Progenitor cell of endocrine pancreas (in vitro differentiated cells): ENCODE results near the gene ITM2A. TPM values are rescaled to one million over a fixed set of nuclear protein-coding genes. Genes with fewer than 3 reads are reported as not detected.
A peak's percentile ranks its signal among the peaks of the same experiment; 100 is the strongest.

ENCODE experiments used
- DNase-seq: peaks from one replicate; pipeline ENCODE4 v3.0.0; 2021; ENCODE audit warnings: low spot score; ENCODE audit not compliant: unreplicated experiment
- H3K27ac Mint-ChIP-seq: 2 replicates; pipeline ENCODE4 v1.8.0; 2021; ENCODE audit warnings: mild to moderate bottlenecking, moderate library complexity, mixed read lengths
- H3K27me3 Mint-ChIP-seq: 2 replicates; pipeline ENCODE4 v1.8.0; 2021; ENCODE audit warnings: mixed read lengths
- H3K36me3 Mint-ChIP-seq: 2 replicates; pipeline ENCODE4 v1.8.0; 2022; ENCODE audit warnings: mixed read lengths; ENCODE audit not compliant: insufficient read depth
- H3K4me1 Mint-ChIP-seq: 2 replicates; pipeline ENCODE4 v1.8.0; 2021; ENCODE audit warnings: low read depth, mixed read lengths
- H3K4me3 Mint-ChIP-seq: 2 replicates; pipeline ENCODE4 v1.8.0; 2021; ENCODE audit warnings: low read depth, mild to moderate bottlenecking, moderate library complexity, mixed read lengths
- H3K9me3 Mint-ChIP-seq: 2 replicates; pipeline ENCODE4 v1.8.0; 2021; ENCODE audit warnings: low read depth, mixed read lengths
- CTCF ChIP-seq: fragments of 200-600 bp; sonication (generic); IDR thresholded peaks from one replicate; pipeline ENCODE4 v1.5.0; 2021; ENCODE audit warnings: antibody characterized with exemption, mild to moderate bottlenecking; ENCODE audit not compliant: unreplicated experiment
- long read RNA-seq: library from polyadenylated mRNA; unstranded; transcript quantifications from one replicate; pipeline ENCODE4 v2.0.0, GENCODE V29; 2020
- total RNA-seq: library from RNA; stranded (reverse); gene quantifications from 2 replicates; pipeline ENCODE4 v1.2.1, GENCODE V29; 2021

The ITM2A gene
- total RNA-seq, result 1.5 and 3.8 TPM in 2 replicates
- long read RNA-seq, transcript ITM2A-201 (6 exons, 1,641 nt), result major isoform, 9 of 10 reads
- long read RNA-seq, partial matches to known transcripts, result 0 of 10 reads
- long read RNA-seq, other reads (novel, unspliced or antisense), result 0 of 10 reads

- H3K27me3 Mint-ChIP-seq, result peaks cover 13% of the 10 kb centered on the region
- peak; percentile 22 for TF ChIP-seq CTCF
Measured at GRCh38 chrX:79366873-79367749, at the start of gene ITM2A. Gene ITM2A, minus strand, starts transcription at chrX:79367334. Its CDS starts 119 bp downstream, at chrX:79367215.

GRCh38 chrX:79415056-79415455 is 47.9 kb upstream of the ITM2A start:
- Mint-ChIP-seq H3K36me3 (no peaks in the 10 kb centered on the region), H3K27me3 (no peaks in the 10 kb centered on the region), H3K4me3 (no peak overlapping the region), H3K9me3 (no peaks in the 10 kb centered on the region), H3K4me1 (no peaks in the 10 kb centered on the region), H3K27ac (no peak overlapping the region)
- no peak for DNase-seq
- no peak for TF ChIP-seq CTCF

More at GRCh38 chrX:79366873-79367749, at the start of gene ITM2A:
- H3K4me3 Mint-ChIP-seq, result peak within 1 kb of the TSS; percentile 76
- DNase-seq, result no peak
- no peaks in the 10 kb centered on the region for H3K36me3 Mint-ChIP-seq
- H3K27ac Mint-ChIP-seq, result peak within 1 kb of the TSS; percentile 69
- H3K9me3 Mint-ChIP-seq, result peaks cover 8% of the 10 kb centered on the region
- H3K4me1 Mint-ChIP-seq, result peaks cover 8% of the 10 kb centered on the region

GRCh38 chrX:79413963-79414362 is 46.8 kb upstream of the ITM2A start:
- Mint-ChIP-seq H3K9me3 (no peaks in the 10 kb centered on the region), H3K27me3 (no peaks in the 10 kb centered on the region), H3K4me3 (no peak overlapping the region), H3K36me3 (no peaks in the 10 kb centered on the region), H3K4me1 (no peaks in the 10 kb centered on the region), H3K27ac (no peak overlapping the region)
- DNase-seq, result no peak
- no peak for TF ChIP-seq CTCF

- Mint-ChIP-seq H3K4me1 (no peaks in the 10 kb centered on the region), H3K27me3 (no peaks in the 10 kb centered on the region), H3K9me3 (peaks cover 4% of the 10 kb centered on the region), H3K36me3 (no peaks in the 10 kb centered on the region), H3K4me3 (no peak overlapping the region), H3K27ac (no peak overlapping the region)
- no peak for DNase-seq
- TF ChIP-seq CTCF, result peak; percentile 56
Measured at GRCh38 chrX:79412972-79413371, 45.8 kb upstream of the ITM2A start.

GRCh38 chrX:79412166-79412565 is 45.0 kb upstream of the ITM2A start:
- no peak overlapping the region for H3K27ac Mint-ChIP-seq
- no peak for DNase-seq
- no peaks in the 10 kb centered on the region for H3K4me1 Mint-ChIP-seq
- H3K27me3 Mint-ChIP-seq, result no peaks in the 10 kb centered on the region
- H3K4me3 Mint-ChIP-seq, result no peak overlapping the region
- TF ChIP-seq CTCF, result no peak
- H3K36me3 Mint-ChIP-seq, result no peaks in the 10 kb centered on the region
- peaks cover 10% of the 10 kb centered on the region for H3K9me3 Mint-ChIP-seq
